Stimulated activated CD8-positive, alpha-beta memory T cell treated with anti-CD3 and anti-CD28 coated beads, Interleukin-15, amount 100 ng/mL, for 1 hour (primary cell): ENCODE data around the gene FNDC3B.
"Not testable (repeated sequence)": the region's sequence is repeated elsewhere in the genome, so short reads cannot be mapped to it uniquely, and the experiment has no call there.

Experiments used
- DNase-seq: peaks from one replicate; pipeline ENCODE4 v3.0.0-alpha.2; 2020; ENCODE audit warnings: low read depth

Gene FNDC3B

DNA sequence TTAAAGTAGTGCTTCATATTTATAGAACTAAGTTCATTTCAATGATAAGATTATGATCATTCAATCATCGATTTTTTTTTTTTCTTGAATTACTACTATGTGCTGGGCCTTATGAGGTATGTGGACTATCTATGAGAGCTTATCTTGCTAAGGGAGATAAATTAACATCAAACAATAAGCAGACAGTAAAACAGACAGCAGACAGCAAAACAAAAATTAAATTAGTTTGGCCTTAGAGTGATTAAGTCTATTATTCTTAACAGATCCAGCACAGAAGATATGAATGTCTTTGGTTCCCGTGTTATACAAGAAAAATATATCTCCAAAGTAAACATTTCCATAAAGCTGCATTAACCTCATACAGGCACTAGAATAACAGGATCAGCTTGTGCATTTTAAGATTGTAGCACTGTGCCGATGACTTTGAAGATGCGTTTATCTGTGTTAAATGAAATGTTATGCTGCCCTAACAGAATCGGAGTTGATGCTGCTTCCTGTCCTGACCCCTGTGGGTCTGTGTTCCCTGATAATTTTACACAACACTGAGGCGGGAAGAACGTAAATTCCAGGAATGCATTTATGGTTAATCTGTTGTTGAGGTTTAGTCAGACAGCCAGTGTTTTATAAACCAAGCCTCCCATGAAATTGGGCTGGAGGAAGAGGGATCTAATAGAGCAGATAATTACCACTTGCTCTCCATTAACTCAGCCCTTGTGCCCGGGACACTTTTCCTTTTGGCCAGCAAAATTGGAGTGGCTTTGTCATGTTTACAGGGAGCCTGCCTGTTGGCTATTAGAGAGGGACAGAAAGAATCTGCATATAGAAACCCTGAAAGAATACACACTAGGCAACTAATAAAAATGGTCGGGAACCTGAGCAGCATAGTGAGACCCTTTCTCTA is 328.1 kb downstream of the FNDC3B start:
- DNase-seq: no peak

- DNase-seq: not testable (repeated sequence)
These were observed 329.2 kb downstream of the FNDC3B start for GRCh38 chr3:172368556-172368955.

- no peak for DNase-seq
These were observed 330.3 kb downstream of the FNDC3B start for GRCh38 chr3:172369590-172370259.

- no peak for DNase-seq
These were observed 331.0 kb downstream of the FNDC3B start for GRCh38 chr3:172370419-172370818.

DNA sequence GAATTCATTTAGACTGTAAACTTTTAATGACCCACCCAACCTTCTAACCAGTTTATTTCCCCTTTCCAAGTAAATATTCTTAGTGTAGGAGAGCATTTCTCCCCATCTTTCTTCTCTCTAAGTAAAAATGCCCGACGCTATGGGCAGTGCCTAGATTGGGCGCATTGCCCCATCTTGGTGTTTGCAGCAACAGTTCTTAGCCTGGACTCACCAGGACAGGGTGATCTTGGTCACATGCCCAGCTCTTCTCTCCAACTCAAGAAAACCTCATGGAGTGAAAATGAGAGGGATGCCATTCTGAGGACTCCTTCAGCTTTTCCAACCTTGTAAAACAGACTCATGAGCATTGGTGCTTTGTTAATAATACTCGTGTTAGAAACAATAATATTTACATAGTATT is 332.2 kb downstream of the FNDC3B start:
- DNase-seq: no peak

DNA sequence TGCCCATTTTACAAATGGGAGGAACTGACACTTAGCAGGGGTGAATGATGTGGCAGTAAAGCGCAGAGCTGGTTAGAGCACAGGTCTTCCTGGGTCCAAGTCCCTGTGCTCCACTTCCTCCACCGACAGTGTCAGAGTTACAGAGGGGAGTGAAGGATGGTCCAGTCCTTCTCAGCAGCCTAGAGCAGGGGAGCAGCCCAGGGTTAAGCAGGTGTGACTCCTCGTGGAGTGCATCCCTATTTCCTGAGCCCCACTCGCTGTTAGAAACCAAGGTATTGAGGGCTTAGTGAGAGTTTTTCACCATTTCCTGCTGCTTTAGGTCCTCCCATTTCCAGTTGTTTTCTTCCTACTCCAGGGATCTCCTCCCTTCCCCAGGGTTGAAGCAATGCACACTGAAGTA is 333.5 kb downstream of the FNDC3B start:
- DNase-seq: no peak

DNA sequence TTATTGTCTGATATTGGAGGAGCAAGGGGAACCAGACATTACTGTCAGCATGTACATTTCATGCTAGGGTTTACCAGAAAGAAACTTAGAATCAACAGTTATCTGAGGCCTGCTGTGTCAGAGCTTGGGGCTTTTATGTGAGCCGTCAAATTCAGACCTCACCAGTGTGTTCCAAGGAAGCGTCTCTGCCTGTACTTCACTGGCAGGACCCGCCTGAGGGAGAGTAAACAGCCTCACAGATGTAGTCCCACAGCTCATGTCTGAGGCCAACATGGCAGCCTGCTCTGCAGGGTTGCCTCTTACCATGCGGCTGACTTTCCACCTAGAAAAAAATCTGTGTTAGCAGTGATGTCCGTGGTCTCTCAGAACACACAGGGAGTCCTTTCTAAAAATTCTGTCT is 334.5 kb downstream of the FNDC3B start:
- no peak for DNase-seq

GRCh38 chr3:172375206-172375850 is 335.9 kb downstream of the FNDC3B start:
- no peak for DNase-seq

DNA sequence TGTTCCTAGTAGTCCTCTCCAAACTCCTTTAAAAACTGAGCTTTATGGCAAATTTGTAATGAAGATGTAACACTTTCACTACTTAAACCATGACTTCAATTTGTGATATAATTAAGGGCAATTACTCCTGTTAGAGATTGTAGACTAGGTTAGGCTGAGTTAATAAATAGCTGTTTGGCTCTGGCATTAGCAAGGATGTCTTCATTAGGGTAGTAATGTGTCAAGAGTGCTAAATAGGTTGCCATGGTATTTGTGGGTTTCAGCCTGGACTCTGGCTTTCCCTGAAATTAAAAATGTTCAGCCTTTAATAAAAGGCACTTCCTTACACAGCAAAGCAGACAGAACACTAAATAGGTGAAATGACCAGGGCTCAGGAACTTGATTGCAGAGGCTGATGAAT is 337.0 kb downstream of the FNDC3B start:
- no peak for DNase-seq

DNA sequence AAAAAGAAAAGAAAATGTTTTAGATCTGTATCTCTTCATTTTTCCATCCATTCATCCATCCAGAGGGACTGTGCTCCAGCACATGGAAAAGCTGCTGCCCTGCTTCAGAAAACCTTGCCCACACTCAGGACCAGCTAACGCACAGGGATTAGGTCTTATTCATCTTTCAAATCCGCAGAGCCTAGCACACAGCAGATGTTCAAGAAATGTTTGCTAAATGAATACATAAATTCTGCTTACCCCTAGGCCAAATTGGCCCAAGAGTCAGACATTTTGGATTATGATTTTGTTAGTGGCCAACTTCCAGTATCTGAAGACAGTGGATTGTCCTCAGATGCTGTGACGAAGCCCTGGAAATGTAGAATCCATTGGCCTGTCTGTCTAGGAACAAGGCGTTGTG is 337.5 kb downstream of the FNDC3B start:
- no peak for DNase-seq

GRCh38 chr3:172378439-172378838 is 339.1 kb downstream of the FNDC3B start:
- no peak for DNase-seq

GRCh38 chr3:172379372-172379771 is 340.0 kb downstream of the FNDC3B start:
- no peak for DNase-seq

GRCh38 chr3:172380632-172381031 is 341.3 kb downstream of the FNDC3B start:
- no peak for DNase-seq

- DNase-seq: no peak
These were observed 344.0 kb downstream of the FNDC3B start for GRCh38 chr3:172383306-172383796.

DNA sequence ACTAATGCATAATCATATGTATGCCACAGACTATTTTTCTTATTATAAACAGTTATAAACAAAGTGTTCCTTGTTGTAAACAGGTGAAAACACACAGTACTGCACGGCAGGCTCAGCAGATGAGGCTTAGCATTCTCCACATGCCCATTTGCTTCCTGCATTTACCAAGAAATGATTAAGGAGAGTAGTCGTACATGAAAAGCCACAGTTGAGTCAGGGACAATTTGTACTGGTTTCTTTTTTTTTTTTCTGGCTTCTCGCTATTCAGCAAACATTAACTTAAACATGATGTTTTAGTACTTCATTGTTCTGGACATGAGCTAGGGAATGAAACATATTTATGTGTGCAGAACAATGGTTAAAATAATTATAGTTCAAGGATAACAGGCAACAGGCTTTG is 345.5 kb downstream of the FNDC3B start:
- no peak for DNase-seq

- DNase-seq: no peak
These were observed 348.4 kb downstream of the FNDC3B start for GRCh38 chr3:172387728-172388127.

DNA sequence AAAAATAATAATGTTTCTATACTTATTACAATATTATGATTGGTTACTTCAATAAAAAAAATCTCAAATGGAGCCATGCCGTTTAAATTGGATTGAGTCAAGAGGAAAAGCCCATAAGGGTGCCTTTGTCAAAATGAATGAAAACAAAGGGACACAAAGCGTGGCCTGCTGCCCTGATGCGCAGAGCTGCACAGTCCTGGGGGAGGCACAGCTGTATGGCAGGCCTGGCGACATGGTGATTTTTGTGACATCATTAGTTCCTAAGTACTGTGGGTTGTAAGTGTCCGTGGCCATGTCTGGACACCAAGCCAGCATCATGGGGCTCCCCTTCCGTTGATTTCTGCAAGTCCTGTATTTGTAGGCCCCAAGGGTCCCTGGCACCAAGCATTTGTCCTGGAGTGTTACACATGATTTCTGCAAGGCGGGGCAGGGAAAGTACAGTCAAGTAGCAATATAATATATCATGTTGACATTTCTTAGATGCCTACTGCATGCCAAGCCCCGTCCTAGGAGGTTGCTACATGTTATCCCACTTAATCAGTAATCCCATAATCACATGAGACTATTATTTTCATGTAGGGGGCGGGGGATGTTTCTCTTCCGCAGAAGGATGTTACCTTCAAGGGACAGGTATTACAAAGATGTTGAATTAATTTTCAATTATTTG is 349.2 kb downstream of the FNDC3B start:
- DNase-seq: no peak

DNA sequence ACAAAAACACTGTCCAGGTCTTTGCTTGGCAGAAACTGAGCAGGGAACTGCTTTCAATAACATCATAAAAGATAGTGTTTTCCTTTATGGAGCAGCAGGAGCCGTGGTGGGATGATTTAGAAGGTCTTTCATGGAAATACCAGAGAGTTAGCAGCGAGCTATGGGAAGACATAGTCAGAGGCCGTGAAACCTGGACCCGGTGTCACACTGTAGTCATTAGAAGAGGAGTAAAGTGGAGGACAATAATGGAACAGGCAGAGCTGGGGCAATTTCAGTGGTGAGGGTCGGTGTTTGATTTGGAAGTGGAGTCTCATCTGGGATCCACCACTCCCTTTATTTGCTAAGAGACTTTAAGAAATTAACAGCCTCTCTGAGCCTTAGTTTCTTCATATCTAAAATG is 351.4 kb downstream of the FNDC3B start:
- DNase-seq: no peak

- no peak for DNase-seq
These were observed 352.4 kb downstream of the FNDC3B start for GRCh38 chr3:172391592-172392302.

- no peak for DNase-seq
These were observed 355.3 kb downstream of the FNDC3B start for GRCh38 chr3:172394692-172395091.

GRCh38 chr3:172396400-172396799 is 357.0 kb downstream of the FNDC3B start:
- DNase-seq: no peak
